ENCODE results near the gene RFPL2.
"Not testable (repeated sequence)": the region's sequence is repeated elsewhere in the genome, so short reads cannot be mapped to it uniquely, and the experiment has no call there.

Gene RFPL2

GRCh38 chr22:32147128-32147527, 57.7 kb downstream of the RFPL2 start:
- H3K27ac ChIP-seq (ENCODE audit: insufficient read depth, low read length, poor library complexity, severe bottlenecking); H3K9me3 ChIP-seq (ENCODE audit: control insufficient read depth, low read length): not testable (repeated sequence)

GRCh38 chr22:32144496-32145274, 60.2 kb downstream of the RFPL2 start:
- no peaks in the 10 kb centered on the region for H3K27me3 ChIP-seq (replicated peaks; ENCODE audit: control insufficient read depth, insufficient read depth, low read length, poor library complexity, severe bottlenecking)
- no peak for DNase-seq
- H3K4me3 ChIP-seq (ENCODE audit: insufficient read depth, low read depth, low read length, poor library complexity, severe bottlenecking): no peak overlapping the region
- peaks cover 29% of the 10 kb centered on the region for H3K4me1 ChIP-seq (ENCODE audit: control insufficient read depth, insufficient read depth, low read length, poor library complexity, severe bottlenecking)
- H3K36me3 ChIP-seq (ENCODE audit: control insufficient read depth, insufficient read depth, low read length): no peaks in the 10 kb centered on the region
- no peaks in the 10 kb centered on the region for H3K9me3 ChIP-seq (ENCODE audit: control insufficient read depth, low read length)
- H3K27ac ChIP-seq (ENCODE audit: insufficient read depth, low read length, poor library complexity, severe bottlenecking): no peak overlapping the region

More at GRCh38 chr22:32147128-32147527, 57.7 kb downstream of the RFPL2 start:
- not testable (repeated sequence) for H3K4me3 ChIP-seq (ENCODE audit: insufficient read depth, low read depth, low read length, poor library complexity, severe bottlenecking); H3K27me3 ChIP-seq (replicated peaks; ENCODE audit: control insufficient read depth, insufficient read depth, low read length, poor library complexity, severe bottlenecking); DNase-seq; H3K36me3 ChIP-seq (ENCODE audit: control insufficient read depth, insufficient read depth, low read length)
- peaks cover 19% of the 10 kb centered on the region for H3K4me1 ChIP-seq (ENCODE audit: control insufficient read depth, insufficient read depth, low read length, poor library complexity, severe bottlenecking)

GRCh38 chr22:32142600-32142999, 62.3 kb downstream of the RFPL2 start:
- H3K36me3 ChIP-seq (ENCODE audit: control insufficient read depth, insufficient read depth, low read length): no peaks in the 10 kb centered on the region
- H3K4me1 ChIP-seq (ENCODE audit: control insufficient read depth, insufficient read depth, low read length, poor library complexity, severe bottlenecking): peaks cover 29% of the 10 kb centered on the region
- DNase-seq: no peak
- H3K27ac ChIP-seq (ENCODE audit: insufficient read depth, low read length, poor library complexity, severe bottlenecking): peak overlapping the region; percentile 39
- no peaks in the 10 kb centered on the region for H3K27me3 ChIP-seq (replicated peaks; ENCODE audit: control insufficient read depth, insufficient read depth, low read length, poor library complexity, severe bottlenecking)
- H3K4me3 ChIP-seq (ENCODE audit: insufficient read depth, low read depth, low read length, poor library complexity, severe bottlenecking): no peak overlapping the region
- H3K9me3 ChIP-seq (ENCODE audit: control insufficient read depth, low read length): no peaks in the 10 kb centered on the region

GRCh38 chr22:32140688-32141087, 64.2 kb downstream of the RFPL2 start:
- H3K9me3 ChIP-seq (ENCODE audit: control insufficient read depth, low read length); H3K36me3 ChIP-seq (ENCODE audit: control insufficient read depth, insufficient read depth, low read length); H3K4me3 ChIP-seq (ENCODE audit: insufficient read depth, low read depth, low read length, poor library complexity, severe bottlenecking); H3K27ac ChIP-seq (ENCODE audit: insufficient read depth, low read length, poor library complexity, severe bottlenecking); H3K27me3 ChIP-seq (replicated peaks; ENCODE audit: control insufficient read depth, insufficient read depth, low read length, poor library complexity, severe bottlenecking); DNase-seq: not testable (repeated sequence)
- peaks cover 29% of the 10 kb centered on the region for H3K4me1 ChIP-seq (ENCODE audit: control insufficient read depth, insufficient read depth, low read length, poor library complexity, severe bottlenecking)

All from effector memory CD4-positive, alpha-beta T cell (primary cell).